ENCODE results near the gene NPBWR2.

Gene NPBWR2

DNA sequence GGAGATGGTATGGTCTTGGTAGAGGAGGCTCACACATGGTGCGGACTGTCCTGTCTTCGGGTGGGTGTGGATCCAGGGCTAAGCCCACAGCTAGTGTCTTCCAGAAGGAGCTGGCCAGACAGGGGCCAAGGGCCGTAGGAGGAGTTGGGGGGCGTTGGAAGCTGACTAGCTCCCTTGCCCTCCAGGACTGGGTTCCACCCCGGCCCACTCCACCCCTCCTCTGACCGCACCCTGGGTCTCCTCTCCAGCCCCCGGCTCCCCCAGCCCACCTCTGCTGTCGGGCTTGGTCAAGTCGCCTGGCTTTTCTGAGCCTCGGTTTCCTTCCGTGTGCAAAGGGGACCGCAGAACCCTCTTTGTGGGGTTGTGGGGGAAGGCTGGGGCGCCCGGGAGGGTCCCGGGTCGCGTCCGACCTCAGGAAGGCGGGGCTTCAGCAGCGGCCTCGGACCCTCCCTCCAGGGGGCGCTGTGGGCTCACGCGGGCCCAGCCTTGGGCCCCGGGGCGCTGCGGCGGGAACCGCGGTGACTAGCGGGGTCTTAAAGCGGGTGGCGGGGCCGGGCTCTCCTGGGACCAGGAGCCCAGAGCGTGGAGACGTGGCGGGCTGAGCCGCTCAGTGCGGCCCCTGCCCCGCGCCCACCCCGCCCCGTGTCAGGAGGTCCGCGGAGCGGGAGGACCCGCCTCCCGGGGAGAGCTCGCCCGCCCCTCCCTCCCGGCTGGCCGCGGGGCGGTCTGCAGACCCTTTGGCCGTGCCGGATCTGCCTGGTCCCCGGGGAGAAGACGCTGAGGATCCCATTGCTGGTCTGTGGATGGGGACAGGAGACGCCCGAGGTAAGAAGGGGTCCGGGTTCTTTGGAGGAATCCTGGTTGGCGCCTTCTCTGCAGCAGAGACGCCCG, 5.4 kb downstream of the NPBWR2 start:
- no peak overlapping the region for H3K4me3 ChIP-seq (ENCODE audit: low read depth, low read length)
- TF ChIP-seq, protein P1, sequence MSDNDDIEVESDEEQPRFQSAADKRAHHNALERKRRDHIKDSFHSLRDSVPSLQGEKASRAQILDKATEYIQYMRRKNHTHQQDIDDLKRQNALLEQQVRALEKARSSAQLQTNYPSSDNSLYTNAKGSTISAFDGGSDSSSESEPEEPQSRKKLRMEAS (IDR thresholded peaks at IDR 0.05; ENCODE audit: low read depth, low read length) = no peak
- TF ChIP-seq POLR2A (IDR thresholded peaks at IDR 0.05; ENCODE audit: extremely low read depth, insufficient read length) (no peak), MYC (IDR thresholded peaks at IDR 0.05; ENCODE audit: low read depth, low read length) (no peak)
- TF ChIP-seq, protein P2, sequence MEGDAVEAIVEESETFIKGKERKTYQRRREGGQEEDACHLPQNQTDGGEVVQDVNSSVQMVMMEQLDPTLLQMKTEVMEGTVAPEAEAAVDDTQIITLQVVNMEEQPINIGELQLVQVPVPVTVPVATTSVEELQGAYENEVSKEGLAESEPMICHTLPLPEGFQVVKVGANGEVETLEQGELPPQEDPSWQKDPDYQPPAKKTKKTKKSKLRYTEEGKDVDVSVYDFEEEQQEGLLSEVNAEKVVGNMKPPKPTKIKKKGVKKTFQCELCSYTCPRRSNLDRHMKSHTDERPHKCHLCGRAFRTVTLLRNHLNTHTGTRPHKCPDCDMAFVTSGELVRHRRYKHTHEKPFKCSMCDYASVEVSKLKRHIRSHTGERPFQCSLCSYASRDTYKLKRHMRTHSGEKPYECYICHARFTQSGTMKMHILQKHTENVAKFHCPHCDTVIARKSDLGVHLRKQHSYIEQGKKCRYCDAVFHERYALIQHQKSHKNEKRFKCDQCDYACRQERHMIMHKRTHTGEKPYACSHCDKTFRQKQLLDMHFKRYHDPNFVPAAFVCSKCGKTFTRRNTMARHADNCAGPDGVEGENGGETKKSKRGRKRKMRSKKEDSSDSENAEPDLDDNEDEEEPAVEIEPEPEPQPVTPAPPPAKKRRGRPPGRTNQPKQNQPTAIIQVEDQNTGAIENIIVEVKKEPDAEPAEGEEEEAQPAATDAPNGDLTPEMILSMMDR (IDR thresholded peaks at IDR 0.05; ENCODE audit: low read depth, low read length) = peak; percentile 81
- peak; percentile 73 for DNase-seq (ENCODE audit: low read depth)

DNA sequence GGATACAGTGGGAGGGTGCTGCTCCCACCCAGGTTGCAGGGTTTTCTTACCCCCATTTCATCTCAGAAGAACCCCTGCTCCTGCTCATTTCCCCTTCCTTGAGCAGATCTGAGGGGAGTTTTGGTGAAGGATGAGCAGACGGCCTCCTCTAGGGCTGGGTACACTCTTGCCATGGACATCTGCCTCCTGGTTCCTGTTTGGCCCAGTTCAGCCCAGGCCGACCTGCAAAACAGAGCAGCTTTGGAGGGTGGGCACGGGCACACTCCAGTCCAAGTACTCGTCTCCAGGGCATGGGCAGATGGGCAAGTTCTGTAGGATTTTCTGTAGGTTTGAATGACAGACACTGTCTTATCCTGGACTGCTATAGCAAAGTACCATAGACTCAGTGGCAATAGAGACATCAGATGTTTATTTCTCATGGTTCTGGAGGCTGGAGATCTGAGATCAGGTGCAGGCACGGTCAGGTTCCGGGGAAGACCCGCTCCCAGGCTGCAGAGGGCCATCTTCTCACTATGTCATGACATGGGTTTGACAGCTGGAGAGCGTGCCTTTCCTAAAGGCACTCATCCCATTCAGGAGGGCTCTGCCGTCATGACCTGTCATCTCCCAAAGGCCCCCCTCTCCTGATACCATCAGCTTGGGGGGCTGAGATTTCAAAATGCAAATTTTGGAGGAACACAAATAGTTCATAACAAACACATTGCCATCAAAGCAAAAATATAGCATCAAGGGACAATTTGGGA, 6.2 kb downstream of the NPBWR2 start:
- DNase-seq (ENCODE audit: low read depth) = no peak
- TF ChIP-seq MYC (IDR thresholded peaks at IDR 0.05; ENCODE audit: low read depth, low read length) = no peak
- TF ChIP-seq, protein P1 (IDR thresholded peaks at IDR 0.05; ENCODE audit: low read depth, low read length) = no peak
- TF ChIP-seq, protein P2 (IDR thresholded peaks at IDR 0.05; ENCODE audit: low read depth, low read length) = no peak
- no peak for TF ChIP-seq POLR2A (IDR thresholded peaks at IDR 0.05; ENCODE audit: extremely low read depth, insufficient read length)
- no peak overlapping the region for H3K4me3 ChIP-seq (ENCODE audit: low read depth, low read length)

DNA sequence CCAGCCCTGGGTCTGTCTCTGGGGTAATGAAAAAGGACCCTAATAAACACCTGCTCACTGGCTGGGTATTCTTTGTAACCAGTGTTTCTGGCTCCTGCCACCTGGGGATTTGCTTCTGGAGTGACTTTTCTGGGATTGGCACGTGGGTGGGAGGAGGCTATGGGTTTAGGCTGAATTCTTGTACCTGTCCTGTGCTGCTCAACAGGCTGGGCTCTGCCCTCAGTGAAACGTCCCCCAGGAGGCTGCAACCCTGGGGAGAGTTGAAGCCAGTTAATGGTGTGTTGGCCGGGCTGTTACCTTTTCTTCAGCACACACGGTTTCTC, 6.8 kb downstream of the NPBWR2 start:
- no peak for TF ChIP-seq MYC (IDR thresholded peaks at IDR 0.05; ENCODE audit: low read depth, low read length)
- TF ChIP-seq, protein P1 (IDR thresholded peaks at IDR 0.05; ENCODE audit: low read depth, low read length) = no peak
- TF ChIP-seq POLR2A (IDR thresholded peaks at IDR 0.05; ENCODE audit: extremely low read depth, insufficient read length) = no peak
- TF ChIP-seq, protein P2 (IDR thresholded peaks at IDR 0.05; ENCODE audit: low read depth, low read length) = no peak
- no peak overlapping the region for H3K4me3 ChIP-seq (ENCODE audit: low read depth, low read length)

DNA sequence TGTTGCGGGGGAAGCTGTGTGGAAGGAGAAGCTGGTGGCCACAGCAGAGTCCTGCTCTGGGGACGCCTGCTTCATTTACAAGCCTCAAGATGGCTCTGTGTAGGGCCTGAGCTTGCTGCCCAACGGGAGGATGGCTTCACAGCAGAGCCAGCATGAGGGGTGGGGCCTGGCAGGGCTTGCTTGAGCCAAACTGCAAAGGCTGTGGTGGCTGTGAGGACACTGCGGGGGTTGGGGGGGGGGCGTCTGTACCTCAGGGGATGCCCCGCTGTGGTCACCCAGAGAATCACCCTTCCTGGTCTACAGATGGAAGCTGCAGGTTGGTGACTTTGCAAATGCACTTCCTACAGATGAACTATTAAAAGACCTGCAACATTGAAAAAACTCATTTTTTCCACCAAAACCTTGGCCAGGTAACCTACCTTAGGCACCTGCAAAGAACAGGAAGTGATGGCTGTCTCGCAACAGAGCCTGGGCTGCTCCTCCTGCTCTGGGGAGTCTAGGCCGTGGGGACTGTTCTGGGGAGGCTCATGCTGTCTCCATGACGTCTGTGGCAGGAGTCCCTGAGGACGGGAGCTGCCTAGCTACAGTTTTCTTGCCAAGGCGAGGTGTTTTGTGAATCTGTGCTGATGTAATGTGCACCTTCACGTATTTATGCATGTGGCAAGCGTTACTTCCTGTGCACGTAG, 7.3 kb downstream of the NPBWR2 start:
- no peak overlapping the region for H3K4me3 ChIP-seq (ENCODE audit: low read depth, low read length)
- TF ChIP-seq POLR2A (IDR thresholded peaks at IDR 0.05; ENCODE audit: extremely low read depth, insufficient read length) (no peak), MYC (IDR thresholded peaks at IDR 0.05; ENCODE audit: low read depth, low read length) (no peak)
- TF ChIP-seq, protein P2 (IDR thresholded peaks at IDR 0.05; ENCODE audit: low read depth, low read length) = no peak
- TF ChIP-seq, protein P1 (IDR thresholded peaks at IDR 0.05; ENCODE audit: low read depth, low read length) = no peak
- no peak for DNase-seq (ENCODE audit: low read depth)

More for the DNA sequence above, 6.8 kb downstream of the NPBWR2 start:
- DNase-seq (ENCODE audit: low read depth) = no peak

DNA sequence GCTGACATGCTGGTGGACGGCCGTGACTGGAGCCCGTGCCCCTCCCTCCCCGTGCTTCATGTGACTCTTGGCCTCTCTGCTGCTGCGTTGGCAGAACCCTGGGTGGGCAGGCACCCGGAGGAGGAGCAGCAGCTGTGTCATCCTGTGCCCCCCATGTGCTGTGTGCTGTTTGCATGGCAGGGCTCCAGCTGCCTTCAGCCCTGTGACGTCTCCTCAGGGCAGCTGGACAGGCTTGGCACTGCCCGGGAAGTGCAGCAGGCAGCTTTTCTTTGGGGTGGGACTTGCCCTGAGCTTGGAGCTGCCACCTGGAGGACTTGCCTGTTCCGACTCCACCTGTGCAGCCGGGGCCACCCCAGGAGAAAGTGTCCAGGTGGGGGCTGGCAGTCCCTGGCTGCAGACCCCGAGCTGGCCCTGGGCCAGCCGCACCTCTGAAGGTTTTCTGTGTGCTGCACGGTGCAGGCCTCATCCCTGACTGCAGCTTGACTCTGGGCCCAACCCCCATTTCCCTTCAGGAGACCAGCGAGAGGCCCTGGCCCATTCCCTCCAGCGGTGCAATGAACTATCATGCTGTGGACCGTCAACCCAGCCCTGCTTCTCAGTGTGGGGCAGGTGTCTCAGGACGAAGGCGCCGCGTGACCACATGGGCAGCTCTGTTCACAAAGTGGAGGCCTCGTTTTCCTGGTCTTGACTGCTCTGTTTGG, 8.1 kb downstream of the NPBWR2 start:
- DNase-seq (ENCODE audit: low read depth) = no peak
- H3K4me3 ChIP-seq (ENCODE audit: low read depth, low read length) = no peak overlapping the region
- TF ChIP-seq POLR2A (IDR thresholded peaks at IDR 0.05; ENCODE audit: extremely low read depth, insufficient read length) = no peak
- TF ChIP-seq, protein P1 (IDR thresholded peaks at IDR 0.05; ENCODE audit: low read depth, low read length) = no peak
- TF ChIP-seq, protein P2 (IDR thresholded peaks at IDR 0.05; ENCODE audit: low read depth, low read length) = no peak
